ENCODE results near the gene RPS6KA1. TPM values are rescaled to one million over a fixed set of nuclear protein-coding genes. Genes with fewer than 3 reads are reported as not detected.
A peak's percentile ranks its signal among the peaks of the same experiment; 100 is the strongest.

The RPS6KA1 gene
- total and polyA plus RNA-seq, 3 donors from 2014 or later, result 14.9 to 24.2 (median 15.6) TPM

- 65 to 78% methylated on average over 7 to 9 of the region's 9 CpGs for WGBS, 2 donors
- peak; percentile 19 for DNase-seq
- intact Hi-C loops (cut with DNase I; ENCODE audit: low total_unique reads), result no loop called here
- TF ChIP-seq POLR2A (IDR thresholded peaks at IDR 0.05) (no peak), CTCF (IDR thresholded peaks at IDR 0.05) (no peak)
- Histone ChIP-seq H3K9me3 (no peaks in the 10 kb centered on the region), H3K27ac (no peak overlapping the region), H3K4me3 (no peak overlapping the region), H3K27me3 (no peaks in the 10 kb centered on the region), H3K36me3 (ENCODE audit: low read depth, missing control alignments) (no peaks in the 10 kb centered on the region), H3K4me1 (peaks cover 12% of the 10 kb centered on the region)
These were observed 1.5 kb downstream of the RPS6KA1 start for GRCh38 chr1:26530895-26531598.

GRCh38 chr1:26531651-26532131 lies 2.1 kb downstream of the RPS6KA1 start:
- no peak for TF ChIP-seq CTCF (IDR thresholded peaks at IDR 0.05)
- no peak for TF ChIP-seq POLR2A (IDR thresholded peaks at IDR 0.05)
- H3K4me1 ChIP-seq, result peaks cover 12% of the 10 kb centered on the region
- H3K27ac ChIP-seq, result no peak overlapping the region
- no peaks in the 10 kb centered on the region for H3K27me3 ChIP-seq
- H3K9me3 ChIP-seq, result no peaks in the 10 kb centered on the region
- H3K4me3 ChIP-seq, result no peak overlapping the region
- intact Hi-C loops (cut with DNase I; ENCODE audit: low total_unique reads), result no loop called here
- DNase-seq, result no peak
- no peaks in the 10 kb centered on the region for H3K36me3 ChIP-seq (ENCODE audit: low read depth, missing control alignments)
- 82% methylated on average over 12 of the region's 12 CpGs; no CpG with 5 or more reads in 1 of the 2 donors for WGBS, 2 donors

GRCh38 chr1:26533951-26534509 lies 4.5 kb downstream of the RPS6KA1 start:
- WGBS, 2 donors, result 71 to 79% methylated on average over 3 to 5 of the region's 5 CpGs
- H3K36me3 ChIP-seq (ENCODE audit: low read depth, missing control alignments), result no peaks in the 10 kb centered on the region
- DNase-seq, result no peak
- TF ChIP-seq CTCF (IDR thresholded peaks at IDR 0.05), result no peak
- no peak for TF ChIP-seq POLR2A (IDR thresholded peaks at IDR 0.05)
- H3K4me1 ChIP-seq, result peaks cover 12% of the 10 kb centered on the region
- H3K27ac ChIP-seq, result no peak overlapping the region
- H3K27me3 ChIP-seq, result no peaks in the 10 kb centered on the region
- H3K9me3 ChIP-seq, result no peaks in the 10 kb centered on the region
- intact Hi-C loops (cut with DNase I; ENCODE audit: low total_unique reads), result no loop called here
- no peak overlapping the region for H3K4me3 ChIP-seq

GRCh38 chr1:26535201-26535600 lies 5.6 kb downstream of the RPS6KA1 start:
- intact Hi-C loops (cut with DNase I; ENCODE audit: low total_unique reads), result no loop called here
- H3K4me1 ChIP-seq, result peaks cover 11% of the 10 kb centered on the region
- no peak overlapping the region for H3K27ac ChIP-seq
- TF ChIP-seq POLR2A (IDR thresholded peaks at IDR 0.05) (no peak), CTCF (IDR thresholded peaks at IDR 0.05) (no peak)
- no peaks in the 10 kb centered on the region for H3K36me3 ChIP-seq (ENCODE audit: low read depth, missing control alignments)
- WGBS, 2 donors, result 55% methylated on average over 1 of the region's 1 CpG; no CpG with 5 or more reads in 1 of the 2 donors
- no peak overlapping the region for H3K4me3 ChIP-seq
- no peaks in the 10 kb centered on the region for H3K9me3 ChIP-seq
- H3K27me3 ChIP-seq, result no peaks in the 10 kb centered on the region
- no peak for DNase-seq

All from testis (tissue), 3 donors.